CD4-positive, alpha-beta T cell treated with Interleukin-15 for 1 hour (primary cell): ENCODE measurements around the gene CMTR2.
"Not testable (repeated sequence)": the region's sequence is repeated elsewhere in the genome, so short reads cannot be mapped to it uniquely, and the experiment has no call there.

Experiments used
- DNase-seq: peaks from one replicate; pipeline ENCODE4 v3.0.0-alpha.2; 2020

CMTR2 gene, protein sequence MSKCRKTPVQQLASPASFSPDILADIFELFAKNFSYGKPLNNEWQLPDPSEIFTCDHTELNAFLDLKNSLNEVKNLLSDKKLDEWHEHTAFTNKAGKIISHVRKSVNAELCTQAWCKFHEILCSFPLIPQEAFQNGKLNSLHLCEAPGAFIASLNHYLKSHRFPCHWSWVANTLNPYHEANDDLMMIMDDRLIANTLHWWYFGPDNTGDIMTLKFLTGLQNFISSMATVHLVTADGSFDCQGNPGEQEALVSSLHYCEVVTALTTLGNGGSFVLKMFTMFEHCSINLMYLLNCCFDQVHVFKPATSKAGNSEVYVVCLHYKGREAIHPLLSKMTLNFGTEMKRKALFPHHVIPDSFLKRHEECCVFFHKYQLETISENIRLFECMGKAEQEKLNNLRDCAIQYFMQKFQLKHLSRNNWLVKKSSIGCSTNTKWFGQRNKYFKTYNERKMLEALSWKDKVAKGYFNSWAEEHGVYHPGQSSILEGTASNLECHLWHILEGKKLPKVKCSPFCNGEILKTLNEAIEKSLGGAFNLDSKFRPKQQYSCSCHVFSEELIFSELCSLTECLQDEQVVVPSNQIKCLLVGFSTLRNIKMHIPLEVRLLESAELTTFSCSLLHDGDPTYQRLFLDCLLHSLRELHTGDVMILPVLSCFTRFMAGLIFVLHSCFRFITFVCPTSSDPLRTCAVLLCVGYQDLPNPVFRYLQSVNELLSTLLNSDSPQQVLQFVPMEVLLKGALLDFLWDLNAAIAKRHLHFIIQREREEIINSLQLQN

DNA sequence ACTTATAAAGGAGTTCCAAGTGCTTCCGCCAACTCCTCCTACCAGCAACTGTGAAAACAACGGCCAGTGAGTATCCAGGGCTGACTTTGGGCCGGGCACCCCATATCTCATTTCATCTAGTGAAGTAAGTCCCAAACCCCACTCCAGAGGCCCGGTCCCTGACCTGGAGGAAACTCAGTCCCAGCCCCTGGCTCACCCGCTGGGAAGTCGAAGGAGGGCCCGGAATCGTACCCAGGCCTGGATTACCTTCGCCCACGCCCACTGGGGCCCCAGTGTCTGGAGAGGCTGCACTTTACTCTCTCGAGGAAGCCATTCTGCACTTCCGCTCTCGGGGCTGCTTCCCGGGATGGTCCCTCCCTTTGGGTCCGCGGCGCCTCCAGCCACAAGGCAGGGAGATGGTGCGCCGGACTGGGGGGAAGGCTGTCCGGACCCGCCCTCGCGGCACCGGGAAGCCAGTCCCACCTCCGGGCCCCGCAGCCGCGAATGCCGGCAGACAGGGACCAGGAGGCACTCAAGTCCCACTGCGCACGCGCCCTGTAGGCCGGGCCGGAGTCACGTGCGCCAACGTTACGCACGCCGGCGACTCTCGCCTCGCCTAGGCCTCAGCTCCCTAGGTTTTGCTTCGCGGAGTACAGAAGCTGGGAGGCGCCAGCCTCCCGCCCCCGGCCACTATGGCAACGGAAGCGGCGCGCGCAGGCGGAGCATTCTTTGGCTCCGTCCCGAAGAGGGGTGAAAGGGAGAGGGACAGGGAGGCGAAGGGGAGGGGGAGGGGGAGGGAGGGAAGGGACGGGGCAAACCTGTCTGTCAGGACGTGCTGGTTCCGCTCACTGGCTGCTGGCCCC is at the start of gene CMTR2:
Gene CMTR2 (minus strand): TSS at position 513 of the 842 bp plus-strand sequence. CDS start 3,482 bp downstream, outside the sequence.
- DNase-seq: peak; percentile 91

DNA sequence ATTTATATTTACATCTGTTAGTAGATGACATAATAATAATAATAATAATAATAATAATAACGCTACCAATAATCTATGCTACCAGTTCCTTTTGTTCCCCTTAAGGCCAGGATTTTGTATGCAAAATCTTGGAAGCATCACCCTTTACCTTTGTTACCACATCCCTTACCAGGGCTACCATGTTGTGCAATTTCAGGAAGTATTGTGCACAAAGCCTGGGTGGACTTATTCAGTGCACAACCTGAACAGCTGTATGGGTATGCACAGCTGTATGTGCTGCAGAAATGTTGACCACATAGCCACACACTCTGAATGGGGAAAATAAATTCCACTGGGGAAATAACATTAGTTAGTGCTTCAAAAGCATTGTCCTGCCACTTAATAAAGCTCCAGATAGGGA is 49.4 kb upstream of the CMTR2 start:
- DNase-seq: no peak

DNA sequence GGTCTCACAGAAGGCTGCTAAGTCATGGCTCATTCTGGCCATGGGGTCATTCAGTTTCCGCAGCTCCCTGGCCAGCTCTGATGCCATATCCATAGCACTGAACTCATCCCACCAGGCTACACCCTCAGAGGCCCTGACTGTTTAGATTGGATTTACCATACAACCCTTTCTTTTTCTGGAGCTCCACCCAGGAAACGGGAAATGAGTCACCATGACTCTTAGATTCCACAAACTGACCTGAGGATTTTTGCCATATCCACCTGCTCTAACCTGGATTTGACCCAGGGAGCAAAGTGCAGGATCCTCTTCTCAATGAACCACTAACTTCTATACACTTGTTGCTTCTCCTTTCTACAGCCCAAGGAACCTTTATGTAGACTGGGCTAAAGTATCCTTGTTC is 49.0 kb upstream of the CMTR2 start:
- no peak for DNase-seq

DNA sequence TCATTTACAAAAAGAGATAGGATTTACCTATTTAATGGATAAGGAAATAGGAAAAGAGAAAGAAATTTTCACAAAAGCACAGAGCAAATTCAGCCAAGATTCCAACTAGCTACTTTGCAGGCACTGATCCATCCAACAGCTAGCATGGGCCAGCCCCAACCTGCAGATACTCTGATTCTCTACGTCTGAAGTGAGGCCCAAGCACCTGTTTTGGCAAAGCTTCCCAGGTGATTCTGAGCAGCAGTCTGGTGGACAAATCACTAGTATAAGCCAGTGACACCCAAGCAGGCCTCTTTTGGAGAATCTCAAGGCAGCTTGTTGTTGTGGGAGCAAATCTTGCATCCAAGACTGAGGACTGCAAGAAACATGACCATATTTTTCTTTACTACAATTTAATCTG is 48.4 kb upstream of the CMTR2 start:
- no peak for DNase-seq

DNA sequence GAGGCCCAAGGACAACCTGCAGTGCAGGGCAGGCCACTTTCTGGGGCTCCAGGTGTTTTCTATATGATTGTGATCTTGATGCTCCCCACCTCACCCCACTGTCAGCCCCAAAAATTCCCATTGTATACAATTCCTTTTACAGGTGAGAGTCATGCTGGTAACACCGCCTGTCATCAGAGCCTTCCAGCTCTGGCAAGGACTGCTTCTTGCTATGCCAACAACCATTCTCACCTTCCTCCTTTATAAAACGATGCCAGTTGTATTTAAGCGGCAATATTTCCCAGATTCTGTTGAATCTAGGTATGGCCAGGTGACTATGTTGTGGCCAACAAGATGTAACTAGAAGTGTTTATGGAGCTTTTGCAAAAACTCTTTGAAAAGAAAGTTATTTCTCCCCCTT is 38.9 kb upstream of the CMTR2 start:
- DNase-seq: no peak

DNA sequence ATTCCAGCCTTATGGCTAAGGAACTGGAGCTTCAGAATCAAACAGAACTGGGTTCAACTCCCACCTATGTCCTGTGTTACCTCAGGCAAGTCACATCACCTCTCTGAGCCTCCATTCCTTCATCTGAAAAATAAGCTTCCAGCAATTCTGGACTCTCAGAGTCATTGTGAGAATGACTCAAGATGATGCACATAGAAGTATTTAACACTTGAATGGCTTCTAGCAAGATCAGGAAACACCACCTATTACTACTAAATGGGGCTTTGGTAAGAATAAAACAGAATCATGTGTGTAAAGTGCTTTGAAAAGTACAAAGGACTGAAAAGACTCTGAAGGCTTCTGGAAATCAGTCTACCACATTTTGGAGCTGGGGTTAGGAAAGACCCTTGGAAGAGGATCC is 38.5 kb upstream of the CMTR2 start:
- DNase-seq: no peak

DNA sequence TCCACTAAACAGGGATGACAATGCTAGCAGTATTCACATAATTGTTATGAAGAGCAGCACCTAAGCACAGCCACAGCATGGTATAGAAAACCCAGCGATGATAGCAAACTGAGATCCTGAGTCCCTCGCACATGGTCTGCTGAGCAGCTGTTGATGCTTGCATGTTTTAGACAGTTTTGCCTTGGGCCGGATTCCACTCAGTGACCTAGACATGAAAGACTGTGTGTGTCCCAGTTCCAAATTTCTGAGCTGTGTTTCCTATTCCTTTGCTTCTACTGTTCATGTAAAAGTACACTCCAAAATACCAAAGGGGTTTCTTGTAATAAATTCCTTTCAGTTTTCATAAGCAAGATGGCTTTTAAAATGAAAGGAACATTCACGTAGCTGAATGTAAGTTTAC is 30.8 kb upstream of the CMTR2 start:
- DNase-seq: no peak

DNA sequence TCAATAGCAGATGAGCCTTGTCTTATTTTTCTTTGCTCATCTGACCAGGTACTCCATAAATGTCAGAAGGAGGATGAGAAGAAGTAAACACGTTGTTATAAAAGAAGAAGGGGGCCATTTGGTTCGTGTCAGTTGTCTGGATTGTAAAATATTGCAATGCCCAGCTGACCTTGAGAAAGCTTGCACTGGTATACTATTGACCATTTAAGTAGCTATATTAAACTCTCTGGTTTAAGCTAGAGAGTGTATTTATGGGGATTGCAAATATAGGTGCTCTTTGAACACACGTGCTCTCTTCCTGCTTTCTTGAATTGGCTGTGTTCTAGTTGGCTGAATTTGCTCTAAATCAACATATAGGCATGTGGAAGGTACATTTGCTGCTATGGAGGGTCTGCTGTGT is 26.1 kb upstream of the CMTR2 start:
- no peak for DNase-seq

DNA sequence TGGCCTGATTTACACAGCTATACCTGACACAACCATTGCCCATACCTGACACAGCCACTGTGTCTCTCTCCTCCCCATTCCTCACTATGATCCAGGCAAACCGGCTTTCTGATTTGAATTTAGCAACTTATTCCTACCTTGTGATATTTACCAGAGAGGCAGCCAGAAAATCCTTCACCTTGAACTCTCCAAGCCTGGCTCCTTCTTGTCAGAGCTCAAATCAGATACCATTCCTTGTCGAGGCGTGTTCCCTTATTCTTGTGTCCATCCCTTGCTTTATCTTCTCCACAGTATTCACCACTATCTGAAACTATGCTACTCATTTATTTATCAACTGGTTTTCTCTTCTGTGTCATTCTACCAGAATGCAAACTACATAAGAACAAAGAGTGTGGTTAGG is 24.4 kb upstream of the CMTR2 start:
- DNase-seq: not testable (repeated sequence)

DNA sequence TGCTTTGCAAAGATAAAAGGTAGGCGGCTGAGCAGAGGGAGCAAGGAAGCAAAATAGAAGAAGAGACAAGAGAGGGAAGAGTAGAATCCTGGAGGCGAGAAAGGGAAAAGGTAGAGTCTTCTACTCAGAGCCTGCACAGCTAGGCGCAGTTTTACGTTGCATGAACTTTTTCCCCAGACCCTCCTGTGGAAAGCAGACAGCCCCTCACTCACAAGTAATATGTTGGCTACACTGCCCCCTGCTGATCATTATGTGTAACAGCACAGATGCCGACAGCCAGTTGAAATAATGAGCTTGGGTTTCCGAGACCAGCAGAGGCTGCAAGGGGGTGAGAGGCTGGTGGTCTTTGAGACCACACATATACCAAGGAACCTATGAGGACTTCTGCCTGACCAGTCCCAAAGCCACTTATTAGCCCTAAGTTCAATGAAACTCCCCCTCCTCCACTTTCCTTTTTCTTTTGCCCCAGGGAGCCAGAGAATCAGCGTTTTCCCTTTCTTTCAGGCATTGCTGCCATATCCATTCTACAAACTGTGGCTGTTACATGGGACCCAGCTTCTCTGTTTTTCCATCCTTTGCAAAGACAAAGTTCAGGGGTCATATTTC is 22.5 kb upstream of the CMTR2 start:
- DNase-seq: no peak

DNA sequence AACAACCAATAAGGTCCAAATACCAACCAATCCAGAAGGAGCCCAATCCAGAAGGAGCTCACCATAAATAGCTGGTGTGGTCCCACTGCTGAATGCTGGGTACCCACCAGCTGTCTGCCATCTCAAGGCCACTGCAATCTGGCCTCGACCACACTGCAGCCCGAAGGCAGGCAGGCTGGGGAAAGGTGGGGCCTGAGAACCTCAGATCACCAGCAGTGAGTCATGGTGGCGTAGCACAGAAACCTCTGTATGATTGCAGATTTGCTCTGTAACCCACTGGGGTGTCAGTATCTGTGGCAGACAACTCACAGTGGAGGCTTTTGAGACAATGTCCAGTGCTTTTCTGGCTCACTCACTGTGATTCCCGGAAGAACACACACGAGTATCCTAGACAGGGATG is 14.7 kb upstream of the CMTR2 start:
- no peak for DNase-seq

DNA sequence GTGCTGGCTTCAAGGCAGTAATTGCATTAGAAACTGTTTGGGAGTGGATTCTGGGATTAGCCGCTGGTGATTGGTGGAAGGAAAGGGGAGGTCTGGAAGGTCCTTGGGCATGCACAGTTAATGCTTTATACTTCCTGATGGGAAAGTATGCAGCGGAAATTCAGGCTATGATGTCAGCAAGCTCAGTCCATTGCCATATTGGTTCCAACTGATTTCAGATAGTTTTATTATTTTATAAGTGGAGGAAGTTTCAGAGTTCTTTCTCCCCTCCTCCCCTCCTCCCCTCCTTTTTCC is 8.1 kb upstream of the CMTR2 start:
- no peak for DNase-seq

DNA sequence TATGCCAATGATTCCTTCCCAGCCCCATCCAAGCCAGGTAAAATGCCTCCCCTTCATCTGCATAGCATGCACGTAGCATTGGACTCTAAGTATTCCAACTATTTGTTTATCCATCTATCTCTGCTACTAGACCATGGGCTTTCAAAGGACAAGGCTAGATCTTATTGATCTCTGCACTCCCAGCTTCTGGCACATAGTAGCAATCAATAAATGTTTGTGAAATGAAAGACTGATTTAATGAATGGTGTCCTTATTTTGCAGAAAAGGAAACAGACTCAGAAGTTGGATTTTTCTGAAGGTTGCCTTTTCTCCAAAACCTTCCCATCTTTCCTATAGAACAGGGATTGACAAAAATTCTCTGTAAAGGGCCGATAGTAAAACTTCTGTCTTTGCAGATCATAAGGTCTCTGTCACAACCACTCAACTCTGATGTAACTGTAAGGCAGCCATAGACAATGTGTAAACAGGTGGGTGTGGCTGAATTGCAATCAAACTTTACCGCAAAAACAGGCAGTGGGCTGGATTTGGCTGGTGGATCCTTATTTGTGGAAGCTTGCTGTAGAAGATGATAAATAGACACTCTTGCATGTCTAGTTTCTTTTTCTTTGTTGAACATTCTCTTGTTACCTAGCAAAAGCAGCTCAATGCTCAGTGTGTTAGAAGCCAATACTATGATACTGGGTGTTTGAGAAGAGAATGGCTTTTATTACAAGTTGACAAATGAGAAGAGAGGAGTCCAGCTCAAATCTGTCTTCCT is 7.6 kb upstream of the CMTR2 start:
- no peak for DNase-seq

DNA sequence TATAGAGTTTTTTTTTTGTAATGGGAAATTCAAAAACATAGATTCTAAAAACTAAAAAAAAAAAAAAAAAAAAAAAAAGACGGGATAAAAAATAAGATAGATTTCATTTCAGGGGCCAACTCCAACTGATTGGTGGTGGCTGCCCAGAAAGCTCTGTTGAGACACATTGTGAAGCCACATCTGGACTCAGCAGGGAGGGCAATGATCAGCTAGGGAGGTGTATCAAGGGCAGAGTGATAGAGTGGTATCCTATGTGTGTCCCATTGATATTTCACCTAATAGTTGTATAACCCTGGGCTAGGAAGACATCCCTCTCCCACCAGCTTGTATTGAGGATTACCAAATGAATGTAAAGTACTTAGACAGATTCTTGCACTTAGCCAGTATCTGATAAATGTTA is 6.7 kb upstream of the CMTR2 start:
- no peak for DNase-seq

DNA sequence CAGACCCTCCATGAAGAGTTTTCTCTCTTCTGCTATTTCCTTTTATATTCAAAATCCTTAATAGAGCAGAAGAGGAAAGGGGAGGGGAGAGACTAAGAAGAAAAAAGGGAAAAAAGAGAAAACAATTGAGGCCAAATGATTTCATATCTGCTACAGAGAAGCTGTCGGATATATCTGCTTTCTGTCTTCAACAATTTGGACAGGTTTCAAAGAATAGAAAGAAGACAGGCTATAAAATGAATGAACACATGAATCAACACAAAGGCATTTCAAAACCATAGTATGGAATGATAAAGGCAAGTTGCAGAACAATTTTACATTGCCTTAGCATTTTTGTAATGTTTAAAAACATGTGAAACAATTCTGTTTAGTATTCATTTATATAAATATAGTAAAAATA is 4.7 kb upstream of the CMTR2 start:
- DNase-seq: no peak

DNA sequence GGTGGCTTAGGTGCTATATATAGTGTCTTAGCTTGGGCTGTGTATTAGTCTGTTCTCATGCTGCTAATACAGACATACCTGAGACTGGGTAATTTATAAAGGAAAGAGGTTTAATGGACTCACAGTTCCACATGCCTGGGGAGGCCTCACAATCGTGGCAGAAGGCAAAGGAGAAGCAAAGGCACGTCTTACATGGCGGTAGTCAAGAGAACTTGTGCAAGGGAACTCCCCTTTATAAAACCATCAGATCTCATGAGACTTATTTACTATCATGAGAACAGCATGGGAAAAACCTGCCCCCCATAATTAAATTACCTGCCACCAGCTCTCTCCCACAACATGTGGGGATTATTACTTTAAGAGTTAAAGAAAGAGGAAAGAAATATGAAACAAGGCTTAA is 2.9 kb upstream of the CMTR2 start:
- DNase-seq: not testable (repeated sequence)

DNA sequence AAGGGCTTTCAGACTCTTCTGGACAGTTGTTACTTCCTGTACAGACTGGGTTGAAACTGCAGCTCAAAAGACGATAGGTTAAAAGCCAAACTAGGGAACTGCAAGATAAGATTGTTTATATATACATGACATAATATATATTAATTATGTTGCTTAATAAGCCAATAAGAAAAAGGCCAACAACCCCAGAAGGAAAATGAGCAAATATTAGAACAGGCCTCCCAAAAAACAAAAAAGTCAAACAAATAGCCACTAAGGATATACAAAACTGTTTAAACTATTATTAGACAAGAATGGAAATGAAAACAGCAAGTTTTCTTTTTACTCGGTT is 495 bp upstream of the CMTR2 start:
- DNase-seq: no peak

DNA sequence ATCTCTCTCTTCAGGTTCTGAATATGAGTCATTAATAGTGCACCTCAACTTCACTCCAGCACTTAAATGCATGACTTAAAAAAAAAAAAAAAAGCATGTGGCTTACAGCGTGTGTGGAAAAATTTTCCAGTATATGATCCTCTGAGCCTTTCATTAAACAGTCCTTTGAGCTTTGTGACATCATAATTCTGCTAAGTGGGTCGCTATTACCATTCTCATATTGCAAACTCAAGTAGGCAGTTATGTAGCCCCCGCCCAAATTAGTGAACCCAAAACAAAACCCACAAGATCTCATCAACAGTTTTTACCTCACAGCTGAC is 672 bp downstream of the CMTR2 start:
- no peak for DNase-seq

DNA sequence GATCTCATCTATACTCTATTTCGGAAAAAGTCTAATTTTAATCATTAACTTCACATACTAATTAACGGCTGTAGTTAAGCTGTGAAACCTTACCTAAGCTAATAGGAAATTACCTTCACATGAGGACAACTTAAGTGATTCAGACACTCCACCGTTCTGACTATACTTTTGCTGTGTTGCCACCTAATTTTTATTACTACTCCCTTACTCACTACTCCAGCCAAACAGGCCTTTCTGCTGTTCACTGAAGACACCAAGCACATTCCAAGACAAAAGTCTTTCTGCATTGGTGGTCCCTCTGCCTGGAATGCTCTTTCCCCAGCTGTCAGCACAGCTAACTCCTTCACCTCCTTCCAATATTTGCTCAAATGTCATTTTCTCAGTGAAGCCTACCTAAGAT is 1.3 kb downstream of the CMTR2 start:
- no peak for DNase-seq

DNA sequence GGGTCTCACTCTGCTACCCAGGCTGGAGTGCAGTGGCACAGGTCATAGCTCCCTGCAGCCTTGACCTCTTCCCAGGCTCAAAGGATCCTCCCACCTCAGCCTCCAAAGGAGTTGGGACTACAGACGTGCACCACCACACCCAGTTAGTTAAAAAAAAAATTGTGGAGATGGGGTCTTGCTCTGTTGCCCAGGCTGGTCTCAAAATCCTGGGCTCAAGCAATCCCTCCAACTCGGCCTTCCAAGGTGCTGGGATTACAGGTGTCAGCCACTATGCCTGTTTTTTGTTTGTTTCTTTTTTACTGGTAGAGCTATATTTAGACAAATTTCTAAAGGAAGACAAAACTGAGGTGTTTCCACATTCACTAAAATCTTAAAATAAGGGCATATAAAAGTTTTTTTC is 1.7 kb downstream of the CMTR2 start:
- no peak for DNase-seq

DNA sequence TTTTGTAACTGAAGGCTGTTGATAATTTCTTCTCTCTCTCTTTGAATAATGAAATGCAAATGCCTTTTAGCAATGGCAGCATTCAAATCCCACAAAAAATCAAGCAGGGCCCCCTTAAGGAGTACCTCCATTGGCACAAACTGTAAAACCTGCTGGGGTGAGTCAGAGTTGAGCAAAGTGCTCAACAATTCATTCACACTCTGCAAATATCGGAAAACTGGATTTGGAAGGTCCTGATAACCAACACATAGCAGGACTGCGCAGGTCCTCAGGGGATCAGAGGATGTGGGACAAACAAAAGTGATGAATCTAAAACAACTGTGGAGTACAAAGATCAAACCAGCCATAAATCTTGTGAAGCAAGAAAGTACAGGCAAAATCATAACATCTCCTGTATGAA is 5.6 kb downstream of the CMTR2 start:
- DNase-seq: no peak

DNA sequence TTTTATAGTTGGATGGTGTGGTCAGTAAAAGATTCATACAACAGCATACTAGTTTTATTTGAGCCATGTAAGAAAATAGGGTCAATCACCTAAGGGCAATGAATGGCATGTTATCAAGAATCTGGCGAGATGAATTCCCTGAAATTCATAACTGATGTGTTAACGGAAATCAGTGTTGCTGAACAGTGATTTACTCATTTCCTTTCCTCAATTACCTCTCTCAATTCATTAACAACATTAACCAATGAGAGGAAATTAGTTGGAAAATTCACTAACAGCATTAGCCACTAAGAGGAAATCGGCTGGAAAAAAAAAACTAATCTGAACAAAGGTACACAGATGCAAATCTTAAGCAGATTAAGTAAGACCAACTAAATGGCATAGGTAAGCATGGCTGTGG is 6.3 kb downstream of the CMTR2 start:
- DNase-seq: no peak
